ENCODE data around the gene ZBTB32.
A peak's percentile ranks its signal among the peaks of the same experiment; 100 is the strongest.

The ZBTB32 gene

DNA sequence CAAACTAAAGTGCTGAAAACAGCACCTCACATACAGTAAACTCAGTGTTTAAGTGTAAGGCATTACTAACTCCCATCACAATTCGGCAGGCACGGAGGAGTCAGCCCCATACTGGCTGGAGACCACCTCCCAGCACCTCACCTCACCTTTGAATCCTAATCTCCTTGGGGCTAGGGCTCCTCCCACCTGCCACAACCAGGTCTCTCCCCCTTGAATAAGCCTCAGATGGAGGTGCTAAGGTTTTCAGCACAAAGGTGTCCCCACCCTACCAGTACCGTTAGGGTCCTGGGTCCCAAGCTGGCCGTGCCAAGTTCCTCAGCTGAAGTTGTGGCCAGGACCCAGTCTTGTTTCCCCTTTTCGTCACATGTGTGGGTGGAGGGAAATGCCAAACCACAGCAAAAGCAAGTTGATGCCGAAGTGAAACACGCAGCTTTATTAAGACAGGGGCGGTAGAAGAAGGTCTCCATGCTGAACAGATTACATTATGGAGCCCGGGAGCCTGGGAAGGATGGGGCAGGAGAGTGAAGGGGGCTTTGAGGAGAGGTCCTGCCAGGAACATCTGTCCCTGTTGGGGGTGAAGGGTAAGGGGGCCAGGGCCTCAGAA, 37.9 kb downstream of the ZBTB32 start, which contains the start of gene IGFLR1:
TSS of gene IGFLR1 (minus strand) at position 332 of the 604 bp plus-strand sequence. CDS start 1,272 bp downstream, outside the sequence.
- TF ChIP-seq, protein P1, sequence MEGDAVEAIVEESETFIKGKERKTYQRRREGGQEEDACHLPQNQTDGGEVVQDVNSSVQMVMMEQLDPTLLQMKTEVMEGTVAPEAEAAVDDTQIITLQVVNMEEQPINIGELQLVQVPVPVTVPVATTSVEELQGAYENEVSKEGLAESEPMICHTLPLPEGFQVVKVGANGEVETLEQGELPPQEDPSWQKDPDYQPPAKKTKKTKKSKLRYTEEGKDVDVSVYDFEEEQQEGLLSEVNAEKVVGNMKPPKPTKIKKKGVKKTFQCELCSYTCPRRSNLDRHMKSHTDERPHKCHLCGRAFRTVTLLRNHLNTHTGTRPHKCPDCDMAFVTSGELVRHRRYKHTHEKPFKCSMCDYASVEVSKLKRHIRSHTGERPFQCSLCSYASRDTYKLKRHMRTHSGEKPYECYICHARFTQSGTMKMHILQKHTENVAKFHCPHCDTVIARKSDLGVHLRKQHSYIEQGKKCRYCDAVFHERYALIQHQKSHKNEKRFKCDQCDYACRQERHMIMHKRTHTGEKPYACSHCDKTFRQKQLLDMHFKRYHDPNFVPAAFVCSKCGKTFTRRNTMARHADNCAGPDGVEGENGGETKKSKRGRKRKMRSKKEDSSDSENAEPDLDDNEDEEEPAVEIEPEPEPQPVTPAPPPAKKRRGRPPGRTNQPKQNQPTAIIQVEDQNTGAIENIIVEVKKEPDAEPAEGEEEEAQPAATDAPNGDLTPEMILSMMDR (IDR thresholded peaks at IDR 0.05; ENCODE audit: low read depth, low read length) = no peak
- no peak within 1 kb of the TSS for H3K4me3 ChIP-seq (ENCODE audit: low read depth, low read length)

DNA sequence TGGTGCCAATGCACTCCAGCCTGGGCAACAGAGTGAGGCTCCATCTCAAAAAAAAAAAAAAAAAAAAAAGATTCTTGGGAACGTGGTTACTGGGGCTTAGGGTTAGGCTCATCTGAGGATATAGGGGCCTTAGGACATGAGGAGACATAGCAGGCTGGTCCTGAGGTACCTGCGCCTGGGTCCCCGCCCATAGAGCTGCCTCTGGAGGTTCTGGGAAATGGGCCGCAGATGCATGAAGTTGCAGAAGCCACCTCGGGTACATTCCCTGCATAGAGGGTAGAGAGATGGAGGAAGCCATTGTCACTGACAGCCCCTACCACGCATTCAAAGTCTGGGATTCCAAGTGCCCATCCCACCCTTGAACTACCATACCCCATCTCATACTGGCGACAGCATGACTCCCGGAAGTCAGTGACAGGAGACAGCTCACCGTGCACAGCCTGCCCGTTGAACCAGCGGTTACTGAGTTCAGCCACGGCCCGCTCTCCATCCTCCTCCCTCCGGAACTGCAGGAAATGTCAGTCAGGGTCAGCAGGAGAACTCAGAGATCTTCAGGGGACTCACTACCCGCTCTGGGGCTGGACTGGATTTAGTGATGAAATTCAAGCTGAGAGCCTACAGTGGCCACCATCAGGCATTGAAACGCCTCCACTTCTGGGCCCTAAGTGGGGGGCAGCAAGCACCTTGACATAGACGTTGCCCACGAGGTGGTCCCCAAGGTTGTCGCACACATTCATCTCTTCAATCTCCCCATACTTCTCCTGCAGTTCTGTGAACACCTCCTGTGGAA, 39.5 kb downstream of the ZBTB32 start:
- no peak overlapping the region for H3K4me3 ChIP-seq (ENCODE audit: low read depth, low read length)
- TF ChIP-seq, protein P1 (IDR thresholded peaks at IDR 0.05; ENCODE audit: low read depth, low read length) = no peak

DNA sequence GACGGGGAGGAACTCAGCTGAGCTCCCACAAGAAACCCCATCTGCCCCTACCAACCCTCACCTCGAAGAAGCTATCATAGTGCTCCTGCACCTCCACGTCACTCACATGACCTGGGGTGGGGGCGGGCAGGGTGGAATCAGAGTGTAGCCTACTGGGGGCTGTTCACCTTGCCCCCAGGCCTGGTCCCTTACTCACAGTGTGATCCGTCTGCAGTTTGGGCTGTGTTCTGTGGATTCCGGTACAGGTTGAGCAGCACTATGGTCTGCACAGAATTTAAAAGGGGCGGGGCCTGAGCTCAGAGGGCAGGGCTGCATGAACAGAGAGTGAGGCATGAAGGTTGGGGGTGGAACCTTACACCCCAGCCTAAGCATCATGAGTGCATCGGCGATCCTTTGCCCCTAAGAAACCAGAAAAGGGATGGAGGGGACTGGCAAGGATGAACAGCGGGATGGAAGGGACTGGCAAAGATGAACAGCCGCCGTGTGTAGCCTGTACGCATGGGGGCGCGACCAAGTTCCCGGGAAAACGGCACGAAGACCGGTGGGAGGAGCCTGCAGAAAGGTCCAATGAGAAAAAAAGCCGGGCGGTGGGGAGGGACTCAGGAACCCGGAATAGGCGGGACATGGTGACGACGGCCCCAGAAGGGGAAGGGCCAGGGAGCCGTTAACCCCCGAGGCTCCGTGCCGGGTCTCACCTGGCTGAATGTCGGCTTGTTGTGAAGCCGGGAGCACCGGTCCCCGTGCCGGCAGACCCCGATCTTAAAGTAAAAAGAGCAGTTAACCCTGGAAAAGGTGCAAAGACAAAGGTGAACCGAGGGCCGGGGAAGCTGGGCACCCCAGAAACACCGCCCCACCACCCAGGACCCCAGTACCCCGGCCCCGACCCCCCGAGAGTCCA, 40.3 kb downstream of the ZBTB32 start:
- TF ChIP-seq, protein P1 (IDR thresholded peaks at IDR 0.05; ENCODE audit: low read depth, low read length) = peak; percentile 14; the same call in 1 of the 2 replicates
- peak overlapping the region; percentile 94 for H3K4me3 ChIP-seq (ENCODE audit: low read depth, low read length)

DNA sequence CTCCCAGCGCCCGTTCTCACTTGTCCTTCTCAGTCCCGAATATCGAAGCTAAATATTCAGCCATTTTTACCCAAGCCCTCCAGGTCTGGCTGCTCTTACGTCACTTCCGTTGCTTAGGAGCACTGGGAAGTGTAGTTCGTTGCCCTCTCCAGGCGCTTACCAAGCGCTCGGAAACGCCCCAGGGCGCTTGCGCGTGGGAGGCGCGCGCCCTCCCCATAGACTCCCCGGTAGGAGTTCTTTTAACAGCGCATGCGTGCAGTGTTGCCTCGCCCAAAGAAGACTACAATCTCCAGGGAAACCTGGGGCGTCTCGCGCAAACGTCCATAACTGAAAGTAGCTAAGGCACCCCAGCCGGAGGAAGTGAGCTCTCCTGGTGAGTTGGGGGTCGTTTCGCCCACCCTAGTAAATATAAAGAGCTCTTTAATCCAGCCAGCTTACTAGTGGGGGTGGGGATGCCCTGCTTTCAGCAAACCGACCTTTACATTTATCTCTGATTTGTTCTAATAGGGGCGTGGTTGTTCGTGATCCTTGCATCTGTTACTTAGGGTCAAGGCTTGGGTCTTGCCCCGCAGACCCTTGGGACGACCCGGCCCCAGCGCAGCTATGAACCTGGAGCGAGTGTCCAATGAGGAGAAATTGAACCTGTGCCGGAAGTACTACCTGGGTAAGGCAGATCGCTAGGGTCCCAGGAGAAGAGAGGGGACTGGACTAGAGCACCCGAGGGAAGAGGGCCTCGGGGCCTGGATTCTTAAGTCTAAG, 41.1 kb downstream of the ZBTB32 start, which contains the start of the genes PSENEN and U2AF1L4:
TSS of gene PSENEN (plus strand) at position 324 of the 759 bp plus-strand sequence. CDS start at position 604, 280 bp downstream.
TSS of gene U2AF1L4 (minus strand) at position 91 of the 759 bp plus-strand sequence. CDS start at position 64, 27 bp downstream.
- peak within 1 kb of the TSS; percentile 94 for H3K4me3 ChIP-seq (ENCODE audit: low read depth, low read length)
- TF ChIP-seq, protein P1 (IDR thresholded peaks at IDR 0.05; ENCODE audit: low read depth, low read length) = no peak

DNA sequence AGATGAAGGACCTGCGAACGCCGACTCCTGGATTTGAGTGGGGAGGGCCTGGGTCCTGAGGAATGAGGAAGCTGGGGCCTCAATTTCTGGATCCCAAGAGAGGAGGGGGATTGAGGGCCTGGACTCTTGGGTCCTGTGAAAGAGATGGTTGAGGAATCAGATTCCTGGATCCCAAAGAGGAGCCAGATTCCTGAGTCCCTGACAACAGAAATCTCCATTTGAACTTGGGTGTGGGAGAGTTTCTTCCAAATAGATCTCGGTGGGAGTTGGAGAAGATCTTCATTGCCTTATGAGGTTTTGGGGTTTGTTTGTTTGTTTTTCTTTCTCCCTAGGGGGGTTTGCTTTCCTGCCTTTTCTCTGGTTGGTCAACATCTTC, 41.7 kb downstream of the ZBTB32 start:
- TF ChIP-seq, protein P1 (IDR thresholded peaks at IDR 0.05; ENCODE audit: low read depth, low read length) = no peak
- peak overlapping the region; percentile 94 for H3K4me3 ChIP-seq (ENCODE audit: low read depth, low read length)

DNA sequence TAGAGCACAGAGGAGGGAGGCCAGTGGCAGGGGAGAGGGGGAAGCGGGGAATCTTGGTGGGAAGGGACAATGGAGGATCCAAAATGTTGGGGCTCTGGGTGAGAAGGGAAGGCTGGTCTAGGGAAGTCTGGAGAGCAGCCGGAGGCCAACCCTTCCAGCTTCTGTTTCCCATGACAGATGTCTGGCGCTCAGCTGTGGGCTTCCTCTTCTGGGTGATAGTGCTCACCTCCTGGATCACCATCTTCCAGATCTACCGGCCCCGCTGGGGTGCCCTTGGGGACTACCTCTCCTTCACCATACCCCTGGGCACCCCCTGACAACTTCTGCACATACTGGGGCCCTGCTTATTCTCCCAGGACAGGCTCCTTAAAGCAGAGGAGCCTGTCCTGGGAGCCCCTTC, 42.2 kb downstream of the ZBTB32 start:
- H3K4me3 ChIP-seq (ENCODE audit: low read depth, low read length) = peak overlapping the region; percentile 94

More for the DNA sequence above, 42.2 kb downstream of the ZBTB32 start:
- TF ChIP-seq, protein P1 (IDR thresholded peaks at IDR 0.05; ENCODE audit: low read depth, low read length) = no peak

Data from WI38 (cell line).